Caco-2 (cell line): ENCODE data around the gene IER5L. TPM values are rescaled to one million over a fixed set of nuclear protein-coding genes. Genes with fewer than 3 reads are reported as not detected.
A peak's percentile ranks its signal among the peaks of the same experiment; 100 is the strongest.

ENCODE experiments used
- Bru-seq: library from RNA; stranded (reverse); fragments of 400-500 nt; gene quantifications from one replicate; lab custom pipeline; 2021; lab: Mats Ljungman, UMichigan
- BruChase-seq, 2 experiments: library from RNA; stranded (reverse); fragments of 400-500 nt; gene quantifications; one replicate each; lab custom pipeline; 2021; lab: Mats Ljungman, UMichigan
- BruUV-seq: library from RNA; stranded (reverse); fragments of 400-500 nt; replicated peaks from 2 replicates; lab custom pipeline; 2021; lab: Mats Ljungman, UMichigan
- CTCF ChIA-PET: fragments of 300-600 bp; sonication (Branson Sonifier 250); formaldehyde crosslinking; loops from one replicate; lab custom pipeline; 2022; ENCODE audit warnings: antibody characterized with exemption; lab: Charles Lee
- POLR2A ChIA-PET: fragments of 300-600 bp; sonication (Branson Sonifier 250); formaldehyde crosslinking; loops from one replicate; lab custom pipeline; 2022; ENCODE audit warnings: antibody characterized with exemption; lab: Charles Lee
- DNase-seq, 2 experiments: peaks; one replicate each; pipeline versions ENCODE4 v3.0.0 to v3.0.0-alpha.2; 2020 to 2022
- H3K27me3 ChIP-seq: replicated peaks from 2 replicates; pipeline ENCODE4 v1.6.0; 2011; ENCODE audit warnings: low read length; ENCODE audit not compliant: control insufficient read depth, insufficient read depth
- H3K36me3 ChIP-seq: 2 replicates; pipeline ENCODE4 v1.5.1; 2011; ENCODE audit warnings: low read length; ENCODE audit not compliant: control insufficient read depth, insufficient read depth
- H3K4me1 ChIP-seq: fragments of 250-450 bp; sonication (Bioruptor Pico); 2 replicates; pipeline ENCODE4 v1.5.1; 2020; ENCODE audit warnings: mild to moderate bottlenecking
- H3K4me3 ChIP-seq: 2 replicates; pipeline ENCODE4 v1.5.1; 2011; ENCODE audit warnings: low read depth, mild to moderate bottlenecking, control low read depth, low read length
- H3K9me3 ChIP-seq: fragments of 250-450 bp; sonication (Bioruptor Pico); 2 replicates; pipeline ENCODE4 v1.5.1; 2020; ENCODE audit warnings: mild to moderate bottlenecking, moderate library complexity
- H3K27ac Mint-ChIP-seq: one replicate; pipeline ENCODE4 v1.8.0; 2022; ENCODE audit warnings: mixed read lengths; ENCODE audit not compliant: unreplicated experiment
- H3K27me3 Mint-ChIP-seq: one replicate; pipeline ENCODE4 v1.8.0; 2022; ENCODE audit warnings: mixed read lengths; ENCODE audit not compliant: insufficient read depth, unreplicated experiment
- H3K36me3 Mint-ChIP-seq: one replicate; pipeline ENCODE4 v1.8.0; 2022; ENCODE audit warnings: mild to moderate bottlenecking, mixed read lengths; ENCODE audit not compliant: insufficient read depth, unreplicated experiment
- H3K4me1 Mint-ChIP-seq: one replicate; pipeline ENCODE4 v1.8.0; 2022; ENCODE audit warnings: low read depth, mixed read lengths; ENCODE audit not compliant: unreplicated experiment
- H3K4me3 Mint-ChIP-seq: one replicate; pipeline ENCODE4 v1.8.0; 2022; ENCODE audit warnings: mild to moderate bottlenecking, moderate library complexity, mixed read lengths; ENCODE audit not compliant: unreplicated experiment
- H3K9me3 Mint-ChIP-seq: one replicate; pipeline ENCODE4 v1.8.0; 2022; ENCODE audit warnings: mixed read lengths; ENCODE audit not compliant: unreplicated experiment
- CTCF ChIP-seq, 2 experiments: fragments of 200-600 bp in 1 of 2; IDR thresholded peaks; 1 replicate in 1 of 2; 2 replicates in 1 of 2; pipeline versions ENCODE4 v1.5.1 to v1.8.0; 2011 to 2022; ENCODE audit warnings: antibody characterized with exemption in 1 of 2, control low read depth in 1 of 2, inconsistent platforms in 1 of 2, low read depth in 1 of 2, low read length in 1 of 2, mild to moderate bottlenecking in 1 of 2, moderate library complexity in 1 of 2; ENCODE audit not compliant: insufficient read depth in 1 of 2, severe bottlenecking in 1 of 2, unreplicated experiment in 1 of 2
- intact Hi-C: fragments of 100-400 bp; cut with micrococcal nuclease; formaldehyde crosslinking; loops from one replicate; pipeline ENCODE4 v1.10.0; 2022; ENCODE audit not compliant: unreplicated experiment
- long read RNA-seq: library from polyadenylated mRNA; stranded (forward); transcript quantifications from one replicate; pipeline ENCODE4 v2.0.0, GENCODE V29; 2022
- total RNA-seq: library from RNA; stranded (reverse); gene quantifications from 2 replicates; pipeline ENCODE4 v1.2.3, GENCODE V29; 2022

The IER5L gene
- 3.9 and 4.1 TPM in 2 replicates for total RNA-seq
- percentile 41 among the genes with signal in this experiment for Bru-seq, nascent RNA
- percentile 49 among the genes with signal in this experiment for BruChase-seq, experiment 1, labeled RNA remaining after a 2-hour chase
- BruChase-seq, experiment 2, labeled RNA remaining after a 6-hour chase: percentile 37 among the genes with signal in this experiment
- long read RNA-seq, partial matches to known transcripts: 0 of 4 reads
- long read RNA-seq, other reads (novel, unspliced or antisense): 0 of 4 reads

DNA sequence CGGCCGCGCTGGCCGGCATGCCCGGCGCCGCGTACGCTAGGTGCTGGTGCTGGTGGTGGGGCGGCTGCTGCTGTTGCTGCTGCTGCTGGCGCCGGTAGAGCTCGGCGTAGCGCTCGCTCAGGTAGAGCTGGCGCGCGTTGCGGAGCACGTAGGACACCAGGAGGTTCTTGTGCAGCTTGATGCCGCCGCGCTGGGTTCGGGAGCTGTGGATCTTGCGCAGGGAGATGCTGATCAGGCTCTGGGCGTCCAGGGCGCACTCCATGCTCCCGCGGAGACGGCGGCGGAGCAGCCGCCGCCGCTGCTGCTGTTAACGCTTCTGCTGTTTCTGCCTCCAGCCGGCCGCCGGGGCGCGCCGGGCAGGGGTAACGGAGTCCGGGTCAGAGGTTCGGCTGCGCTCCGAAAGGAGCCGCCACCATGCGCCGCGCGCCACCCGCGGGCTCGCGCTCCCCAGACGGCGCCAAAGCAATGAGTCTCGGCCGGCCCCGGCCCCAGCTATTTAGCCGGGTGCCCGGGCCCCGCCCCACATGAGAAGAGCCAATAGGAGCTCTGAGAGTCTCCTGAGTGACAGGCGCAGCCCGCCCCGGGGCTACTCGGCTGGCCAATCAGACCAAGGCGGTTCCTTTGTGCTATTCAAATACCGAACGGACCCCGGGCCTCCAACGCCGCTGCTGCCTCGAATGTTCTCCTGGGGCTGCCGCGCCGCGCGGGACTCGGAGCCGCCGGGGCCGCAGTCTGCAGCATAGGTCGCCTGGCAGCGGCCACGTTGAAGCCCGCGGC lies at the start of gene IER5L:
Gene IER5L (minus strand): TSS at position 471 of the 777 bp plus-strand sequence. CDS start 209 bp downstream, at position 262.
- peak; percentile 97 for DNase-seq
- CTCF ChIA-PET: interaction anchor here (0.6 to 1.4 kb wide), 7 partner anchors 11 to 446 kb away, joined by 3 to 7 read pairs (median 3); no protein-coding TSS in a partner anchor

GRCh38 chr9:129227843-129228189 lies 49.8 kb upstream of the IER5L start:
- intact Hi-C loops: no loop called here
- H3K9me3 Mint-ChIP-seq: peaks cover 8% of the 10 kb centered on the region
- peaks cover 3% of the 10 kb centered on the region for H3K27me3 Mint-ChIP-seq
- Histone ChIP-seq H3K4me1 (peaks cover 16% of the 10 kb centered on the region), H3K4me3 (no peak overlapping the region), H3K9me3 (no peaks in the 10 kb centered on the region), H3K36me3 (no peaks in the 10 kb centered on the region), H3K27me3 (no peaks in the 10 kb centered on the region)
- H3K4me1 Mint-ChIP-seq: peaks cover 28% of the 10 kb centered on the region
- H3K36me3 Mint-ChIP-seq: peaks cover 4% of the 10 kb centered on the region
- ChIA-PET CTCF (no interaction called here), POLR2A (no interaction called here)
- no peak overlapping the region for H3K27ac Mint-ChIP-seq
- no peak for DNase-seq
- BruUV-seq: no TSS peak
- no peak for TF ChIP-seq CTCF (IDR thresholded peaks at IDR 0.05; ENCODE audit: insufficient read depth in 1 of 2, low read depth in 1 of 2, low read length in 1 of 2, severe bottlenecking in 1 of 2, unreplicated experiment in 1 of 2)
- no peak overlapping the region for H3K4me3 Mint-ChIP-seq

More for the DNA sequence above, at the start of gene IER5L:
- Histone ChIP-seq H3K27me3 (no peaks in the 10 kb centered on the region), H3K9me3 (no peaks in the 10 kb centered on the region), H3K4me3 (peak within 1 kb of the TSS; percentile 81), H3K4me1 (peaks cover 49% of the 10 kb centered on the region), H3K36me3 (no peaks in the 10 kb centered on the region)
- no peak for TF ChIP-seq CTCF (IDR thresholded peaks at IDR 0.05; ENCODE audit: insufficient read depth in 1 of 2, low read depth in 1 of 2, low read length in 1 of 2, severe bottlenecking in 1 of 2, unreplicated experiment in 1 of 2)
- Mint-ChIP-seq H3K27ac (peak within 1 kb of the TSS; percentile 30), H3K4me3 (peak within 1 kb of the TSS; percentile 89), H3K36me3 (peaks cover 12% of the 10 kb centered on the region), H3K27me3 (no peaks in the 10 kb centered on the region), H3K9me3 (no peaks in the 10 kb centered on the region), H3K4me1 (peaks cover 27% of the 10 kb centered on the region)
- intact Hi-C loops: loop anchor here (2.0 to 10.0 kb wide), 4 partner anchors 25 to 437 kb away; no protein-coding TSS in a partner anchor
- BruUV-seq: no TSS peak
- POLR2A ChIA-PET: interaction anchor here (0.5 to 1.7 kb wide), 25 partner anchors 11 to 586 kb away, joined by 3 to 17 read pairs (median 5); partner anchors contain the start of genes DOLPP1, NTMT1 and TBC1D13

DNA sequence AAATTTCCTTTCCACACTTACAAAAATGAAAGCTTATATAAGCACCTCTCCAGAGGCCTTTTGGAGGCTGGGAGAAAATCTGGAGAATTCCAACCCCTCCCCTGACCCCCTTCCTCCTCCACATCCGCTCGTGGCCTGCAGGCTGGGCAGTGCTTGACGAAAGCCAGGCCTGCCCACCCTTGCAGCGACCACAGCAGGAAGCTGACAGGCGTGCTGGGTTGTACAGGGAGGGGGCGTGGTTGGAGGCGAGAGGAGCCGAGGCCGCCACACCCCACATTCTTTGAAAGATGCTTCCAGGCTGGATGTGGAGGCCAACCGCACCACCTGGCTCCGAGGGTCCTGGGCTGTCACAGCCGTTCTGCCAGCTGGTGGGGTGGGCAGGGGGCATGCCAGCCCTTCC lies 47.8 kb upstream of the IER5L start:
- no peak overlapping the region for H3K4me3 Mint-ChIP-seq

More for the DNA sequence above, 47.8 kb upstream of the IER5L start:
- BruUV-seq: no TSS peak
- Mint-ChIP-seq H3K4me1 (peaks cover 28% of the 10 kb centered on the region), H3K27me3 (no peaks in the 10 kb centered on the region), H3K36me3 (peaks cover 4% of the 10 kb centered on the region), H3K27ac (peak overlapping the region; percentile 9), H3K9me3 (no peaks in the 10 kb centered on the region)
- no peak for TF ChIP-seq CTCF (IDR thresholded peaks at IDR 0.05; ENCODE audit: insufficient read depth in 1 of 2, low read depth in 1 of 2, low read length in 1 of 2, severe bottlenecking in 1 of 2, unreplicated experiment in 1 of 2)
- DNase-seq: peak; percentile 38 to 82
- H3K36me3 ChIP-seq: no peaks in the 10 kb centered on the region
- POLR2A ChIA-PET: no interaction called here
- CTCF ChIA-PET: no interaction called here
- H3K27me3 ChIP-seq: no peaks in the 10 kb centered on the region
- peaks cover 16% of the 10 kb centered on the region for H3K4me1 ChIP-seq
- no peaks in the 10 kb centered on the region for H3K9me3 ChIP-seq
- intact Hi-C loops: no loop called here
- H3K4me3 ChIP-seq: no peak overlapping the region
